Neural cell (in vitro differentiated cells): ENCODE data around the gene RAI2. TPM values are rescaled to one million over a fixed set of nuclear protein-coding genes. Genes with fewer than 3 reads are reported as not detected.

Experiments used
- H2AFZ ChIP-seq: fragments of 200-600, 300-800 bp; sonication (generic), shearing (Covaris generic); 2 replicates; pipeline ENCODE4 v1.6.0; 2014; ENCODE audit warnings: low read depth, mild to moderate bottlenecking, antibody characterized with exemption, low read length, moderate library complexity
- H3F3A ChIP-seq: fragments of 200-600 bp; shearing (Covaris generic); 2 replicates; pipeline ENCODE4 v1.6.1; 2016; ENCODE audit warnings: mild to moderate bottlenecking, moderate library complexity, mixed read lengths, antibody characterized with exemption, low read length; ENCODE audit not compliant: insufficient read depth, poor library complexity, severe bottlenecking
- H3K27ac ChIP-seq: fragments of 200-600, 300-800 bp; sonication (generic), shearing (Covaris generic); 2 replicates; pipeline ENCODE4 v1.5.1; 2014; ENCODE audit warnings: mild to moderate bottlenecking, low read length, moderate library complexity
- H3K27me3 ChIP-seq: fragments of 300-800, 200-600 bp; sonication (generic), shearing (Covaris generic); 2 replicates; pipeline ENCODE4 v1.6.0; 2014; ENCODE audit warnings: mild to moderate bottlenecking, low read depth, low read length, moderate library complexity; ENCODE audit not compliant: insufficient read depth
- H3K36me3 ChIP-seq: fragments of 300-800, 200-600 bp; sonication (generic), shearing (Covaris generic); 2 replicates; pipeline ENCODE4 v1.5.1; 2014; ENCODE audit warnings: mild to moderate bottlenecking, antibody characterized with exemption, low read length, moderate library complexity; ENCODE audit not compliant: insufficient read depth
- H3K4me2 ChIP-seq: fragments of 300-800, 200-600 bp; sonication (generic), shearing (Covaris generic); 2 replicates; pipeline ENCODE4 v1.6.0; 2014; ENCODE audit warnings: mild to moderate bottlenecking, low read length
- H3K4me3 ChIP-seq: fragments of 300-800, 200-600 bp; sonication (generic), shearing (Covaris generic); 2 replicates; pipeline ENCODE4 v1.5.1; 2014; ENCODE audit warnings: mild to moderate bottlenecking, low read length, moderate library complexity
- H3K79me2 ChIP-seq: fragments of 200-600 bp; shearing (Covaris generic); replicated peaks from 2 replicates; pipeline ENCODE4 v1.6.0; 2014; ENCODE audit warnings: mild to moderate bottlenecking, low read length, moderate library complexity; ENCODE audit not compliant: insufficient read depth
- H3K9ac ChIP-seq: fragments of 300-800, 200-600 bp; sonication (generic), shearing (Covaris generic); 2 replicates; pipeline ENCODE4 v1.6.1; 2016; ENCODE audit warnings: mild to moderate bottlenecking, low read length, mixed read lengths
- H3K9me2 ChIP-seq: fragments of 200-600 bp; shearing (Covaris generic); 2 replicates; pipeline ENCODE4 v1.6.1; 2016; ENCODE audit warnings: mild to moderate bottlenecking, low read length, mixed read lengths; ENCODE audit not compliant: insufficient read depth
- H3K9me3 ChIP-seq: fragments of 200-600, 300-800 bp; sonication (generic), shearing (Covaris generic); 2 replicates; pipeline ENCODE4 v1.6.1; 2016; ENCODE audit warnings: mild to moderate bottlenecking, mixed run types, low read length, moderate library complexity, mixed read lengths
- H4K20me1 ChIP-seq: fragments of 200-600 bp; shearing (Covaris generic); 2 replicates; pipeline ENCODE4 v1.6.1; 2016; ENCODE audit warnings: mild to moderate bottlenecking, mixed run types; ENCODE audit not compliant: insufficient read depth
- EP300 ChIP-seq: fragments of 450-650 bp; conservative IDR thresholded peaks from 2 replicates; pipeline ENCODE4 v1.6.1; 2014; ENCODE audit warnings: antibody characterized with exemption, mild to moderate bottlenecking, moderate library complexity; ENCODE audit not compliant: poor library complexity, severe bottlenecking
- EZH2 ChIP-seq: fragments of 200-600, 300-800 bp; shearing (Covaris generic), sonication (generic); IDR thresholded peaks from 2 replicates; pipeline ENCODE4 v1.6.1; 2014; ENCODE audit warnings: antibody characterized with exemption, low read length, borderline replicate concordance, mild to moderate bottlenecking; ENCODE audit not compliant: insufficient read depth, poor library complexity, severe bottlenecking
- MXI1 ChIP-seq: fragments of 450-650 bp; conservative IDR thresholded peaks from 2 replicates; pipeline ENCODE4 v1.6.1; 2014; ENCODE audit warnings: antibody characterized with exemption, mild to moderate bottlenecking; ENCODE audit not compliant: poor library complexity, severe bottlenecking
- POLR2AphosphoS5 ChIP-seq: IDR thresholded peaks from 2 replicates; pipeline ENCODE4 v1.6.1; 2012
- RAD21 ChIP-seq: fragments of 450-650 bp; conservative IDR thresholded peaks from 2 replicates; pipeline ENCODE4 v1.6.1; 2014; ENCODE audit warnings: antibody characterized with exemption, mild to moderate bottlenecking, moderate library complexity
- REST ChIP-seq: IDR thresholded peaks from 2 replicates; pipeline ENCODE4 v1.6.1; 2012; ENCODE audit warnings: borderline replicate concordance
- SMC3 ChIP-seq: fragments of 450-650 bp; conservative IDR thresholded peaks from 2 replicates; pipeline ENCODE4 v1.6.1; 2014; ENCODE audit warnings: antibody characterized with exemption, mild to moderate bottlenecking, moderate library complexity; ENCODE audit not compliant: poor library complexity
- TAF1 ChIP-seq: IDR thresholded peaks from 2 replicates; pipeline ENCODE4 v1.6.1; 2012; ENCODE audit warnings: low read depth
- polyA plus RNA-seq: library from polyadenylated mRNA; depleted of rRNA; stranded (reverse); fragments of >200 nt; gene quantifications from 2 replicates; pipeline ENCODE4 v1.2.3, GENCODE V29; 2014
- TF ChIP-seq, protein P1 (sequence below): fragments of 450-650 bp; IDR thresholded peaks from 2 replicates; pipeline ENCODE4 v1.5.1; 2014; ENCODE audit warnings: antibody characterized with exemption, mild to moderate bottlenecking, moderate library complexity; ENCODE audit not compliant: poor library complexity, severe bottlenecking

The RAI2 gene
- polyA plus RNA-seq, 1 donor from 2014 or later, result 4.8 TPM

- H3K4me2 ChIP-seq, result no peak overlapping the region
- no peaks in the 10 kb centered on the region for H4K20me1 ChIP-seq
- no peaks in the 10 kb centered on the region for H3K79me2 ChIP-seq
- no peaks in the 10 kb centered on the region for H3K27me3 ChIP-seq
- no peak overlapping the region for H3K9ac ChIP-seq
- no peak overlapping the region for H3K4me3 ChIP-seq
- H3K9me3 ChIP-seq, result no peaks in the 10 kb centered on the region
- H3K36me3 ChIP-seq, result no peaks in the 10 kb centered on the region
- TF ChIP-seq REST, result no peak
- no peak for TF ChIP-seq SMC3
- TF ChIP-seq EZH2, result no peak
- TF ChIP-seq, protein P1, sequence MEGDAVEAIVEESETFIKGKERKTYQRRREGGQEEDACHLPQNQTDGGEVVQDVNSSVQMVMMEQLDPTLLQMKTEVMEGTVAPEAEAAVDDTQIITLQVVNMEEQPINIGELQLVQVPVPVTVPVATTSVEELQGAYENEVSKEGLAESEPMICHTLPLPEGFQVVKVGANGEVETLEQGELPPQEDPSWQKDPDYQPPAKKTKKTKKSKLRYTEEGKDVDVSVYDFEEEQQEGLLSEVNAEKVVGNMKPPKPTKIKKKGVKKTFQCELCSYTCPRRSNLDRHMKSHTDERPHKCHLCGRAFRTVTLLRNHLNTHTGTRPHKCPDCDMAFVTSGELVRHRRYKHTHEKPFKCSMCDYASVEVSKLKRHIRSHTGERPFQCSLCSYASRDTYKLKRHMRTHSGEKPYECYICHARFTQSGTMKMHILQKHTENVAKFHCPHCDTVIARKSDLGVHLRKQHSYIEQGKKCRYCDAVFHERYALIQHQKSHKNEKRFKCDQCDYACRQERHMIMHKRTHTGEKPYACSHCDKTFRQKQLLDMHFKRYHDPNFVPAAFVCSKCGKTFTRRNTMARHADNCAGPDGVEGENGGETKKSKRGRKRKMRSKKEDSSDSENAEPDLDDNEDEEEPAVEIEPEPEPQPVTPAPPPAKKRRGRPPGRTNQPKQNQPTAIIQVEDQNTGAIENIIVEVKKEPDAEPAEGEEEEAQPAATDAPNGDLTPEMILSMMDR, result no peak
- TF ChIP-seq TAF1, result no peak
- H2AFZ ChIP-seq, result no peak overlapping the region
- no peaks in the 10 kb centered on the region for H3K9me2 ChIP-seq
- H3K27ac ChIP-seq, result no peak overlapping the region
- H3F3A ChIP-seq, result no peaks in the 10 kb centered on the region
Observed at GRCh38 chrX:17779434-17779833, 81.7 kb downstream of the RAI2 start.

DNA sequence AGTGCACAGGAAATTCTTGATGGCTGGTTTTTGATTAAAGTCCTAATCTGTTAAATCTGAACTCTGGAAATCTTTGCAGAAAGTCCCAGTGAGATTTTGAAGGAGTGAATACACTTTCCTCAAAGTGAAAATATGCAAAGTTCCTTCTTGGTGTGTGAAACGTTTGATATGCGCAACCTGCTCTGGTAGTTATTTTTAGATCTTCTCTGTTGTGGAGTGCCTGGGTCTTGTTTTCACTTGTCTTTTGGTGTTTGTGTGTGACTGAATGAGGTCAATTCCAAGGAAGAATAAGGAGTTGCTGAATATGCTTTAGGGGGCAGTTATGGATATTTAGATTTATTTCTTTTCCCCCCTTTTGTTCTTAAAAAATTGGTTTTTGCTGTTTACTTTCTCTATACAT lies 82.1 kb downstream of the RAI2 start:
- Histone ChIP-seq H3K36me3 (no peaks in the 10 kb centered on the region), H3K9me2 (no peaks in the 10 kb centered on the region), H3K79me2 (no peaks in the 10 kb centered on the region), H3K9me3 (no peaks in the 10 kb centered on the region), H3K27ac (no peak overlapping the region), H3K27me3 (no peaks in the 10 kb centered on the region), H4K20me1 (no peaks in the 10 kb centered on the region), H3K4me2 (no peak overlapping the region), H3K4me3 (no peak overlapping the region), H3K9ac (no peak overlapping the region), H3F3A (no peaks in the 10 kb centered on the region), H2AFZ (no peak overlapping the region)
- TF ChIP-seq MXI1 (no peak), TAF1 (no peak), REST (no peak), EP300 (no peak), EZH2 (no peak), POLR2AphosphoS5 (no peak), SMC3 (no peak), RAD21 (no peak)
- TF ChIP-seq, protein P1, result no peak
